Measurements from ENCODE around the gene CELA3A.
"Not testable (repeated sequence)": the region's sequence is repeated elsewhere in the genome, so short reads cannot be mapped to it uniquely, and the experiment has no call there.

CELA3A gene

DNA sequence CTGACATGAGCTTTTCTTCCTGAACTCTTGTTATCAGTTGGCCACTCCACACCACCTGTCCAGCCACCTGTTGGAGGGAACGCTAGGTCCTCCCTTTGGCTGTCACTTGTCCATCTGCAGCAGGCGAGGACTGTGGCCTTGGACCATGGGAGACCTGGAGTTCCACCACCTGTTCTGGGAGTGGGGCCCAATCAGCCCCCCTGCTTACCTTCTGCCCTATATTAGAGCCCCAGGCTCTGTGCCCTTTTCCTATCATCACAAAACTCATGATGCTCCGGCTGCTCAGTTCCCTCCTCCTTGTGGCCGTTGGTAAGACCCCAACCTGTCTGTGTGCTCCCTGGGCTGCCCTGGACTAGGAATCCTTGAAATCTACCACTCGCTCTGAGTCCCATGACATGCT, at the start of gene CELA3A:
CELA3A (plus strand) TSS at position 249 of the 400 bp plus-strand sequence; CDS start at position 267, 18 bp downstream.
- in situ Hi-C loops (cut with MboI; ENCODE audit: low sequenced_read_pairs), result no loop called here

DNA sequence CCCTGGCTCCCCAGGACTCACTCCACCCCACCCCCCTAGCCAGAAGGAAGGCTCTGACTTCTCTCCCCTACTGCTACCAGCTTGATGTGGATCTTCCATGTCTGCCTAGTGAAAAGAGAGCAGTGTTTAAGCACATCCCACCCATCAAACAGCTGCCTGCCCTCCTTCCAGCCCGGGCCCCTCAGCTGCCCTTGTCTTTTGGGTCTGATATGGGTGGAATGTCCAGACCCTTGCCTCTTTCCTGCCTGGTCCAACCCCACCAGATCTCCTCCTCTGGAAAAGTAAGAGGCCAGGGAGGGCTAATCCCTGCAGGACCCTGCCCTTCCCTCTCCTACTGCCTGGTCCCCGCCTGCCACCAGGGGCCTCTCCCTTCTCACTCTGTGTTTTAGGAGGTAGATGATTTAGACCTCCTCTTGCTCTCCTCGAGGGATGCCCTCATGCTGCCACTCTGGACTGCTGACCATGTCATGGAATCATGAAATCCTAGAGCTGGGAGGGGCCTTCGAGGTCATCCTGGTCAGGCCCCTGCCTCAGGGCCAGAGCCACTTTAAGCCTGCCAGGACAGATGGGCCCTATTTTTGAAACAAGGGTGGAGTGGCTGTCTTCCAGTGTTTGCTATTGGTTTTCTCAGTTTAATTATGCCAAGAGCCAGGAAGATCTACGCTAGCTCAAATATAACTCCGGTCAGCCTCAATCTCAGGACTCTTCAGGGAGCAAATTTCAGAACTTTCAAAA, 48.5 kb upstream of the CELA3A start:
- in situ Hi-C loops (cut with MboI; ENCODE audit: low sequenced_read_pairs), result loop anchor here (25.0 kb wide), 2 partner anchors 291 to 716 kb away; partner anchors contain the start of gene RAP1GAP

GRCh38 chr1:21955058-21955457, 46.4 kb upstream of the CELA3A start:
- in situ Hi-C loops (cut with MboI; ENCODE audit: low sequenced_read_pairs), result loop anchor here (25.0 kb wide), 2 partner anchors 293 to 718 kb away; partner anchors contain the start of gene RAP1GAP

DNA sequence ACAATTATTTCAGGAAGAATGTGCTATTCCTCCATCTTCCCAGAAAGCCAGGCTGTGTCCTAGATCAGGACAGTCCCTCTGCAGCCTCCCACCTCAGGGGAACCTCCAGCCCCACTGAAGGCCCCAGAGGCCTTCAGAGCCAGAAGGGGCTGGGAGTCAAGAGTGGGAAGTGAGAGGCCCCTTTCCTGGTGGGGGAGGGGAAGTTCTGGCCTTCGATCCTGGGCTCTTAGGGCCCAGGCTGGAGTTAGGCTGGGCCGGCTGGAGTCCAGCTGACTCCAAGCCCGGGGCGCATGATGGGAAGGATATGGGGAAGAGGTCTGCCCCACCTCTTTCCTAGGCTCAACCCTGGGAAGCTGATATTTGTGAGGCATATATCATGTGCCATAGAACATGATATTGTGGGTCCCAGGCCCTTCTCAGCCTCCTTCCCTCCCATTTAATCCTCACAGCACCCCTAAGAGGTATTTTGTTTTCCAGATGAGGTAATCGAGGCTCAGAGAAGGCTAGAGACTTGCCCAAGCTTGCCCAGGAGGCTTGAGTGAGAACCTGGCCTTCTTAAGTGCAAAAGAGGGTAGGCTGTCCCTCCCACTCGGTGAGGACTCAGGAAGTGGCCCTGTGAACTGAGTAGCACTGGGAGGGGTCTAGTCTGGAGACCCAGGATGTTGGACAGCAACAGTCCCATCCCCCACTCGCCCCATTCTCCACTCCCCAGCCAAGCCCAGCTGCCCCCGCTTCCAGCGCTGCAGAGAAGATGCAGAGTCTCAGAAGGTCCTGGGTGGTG, 45.8 kb upstream of the CELA3A start:
- in situ Hi-C loops (cut with MboI; ENCODE audit: low sequenced_read_pairs), result loop anchor here (25.0 kb wide), 2 partner anchors 293 to 718 kb away; partner anchors contain the start of gene RAP1GAP

DNA sequence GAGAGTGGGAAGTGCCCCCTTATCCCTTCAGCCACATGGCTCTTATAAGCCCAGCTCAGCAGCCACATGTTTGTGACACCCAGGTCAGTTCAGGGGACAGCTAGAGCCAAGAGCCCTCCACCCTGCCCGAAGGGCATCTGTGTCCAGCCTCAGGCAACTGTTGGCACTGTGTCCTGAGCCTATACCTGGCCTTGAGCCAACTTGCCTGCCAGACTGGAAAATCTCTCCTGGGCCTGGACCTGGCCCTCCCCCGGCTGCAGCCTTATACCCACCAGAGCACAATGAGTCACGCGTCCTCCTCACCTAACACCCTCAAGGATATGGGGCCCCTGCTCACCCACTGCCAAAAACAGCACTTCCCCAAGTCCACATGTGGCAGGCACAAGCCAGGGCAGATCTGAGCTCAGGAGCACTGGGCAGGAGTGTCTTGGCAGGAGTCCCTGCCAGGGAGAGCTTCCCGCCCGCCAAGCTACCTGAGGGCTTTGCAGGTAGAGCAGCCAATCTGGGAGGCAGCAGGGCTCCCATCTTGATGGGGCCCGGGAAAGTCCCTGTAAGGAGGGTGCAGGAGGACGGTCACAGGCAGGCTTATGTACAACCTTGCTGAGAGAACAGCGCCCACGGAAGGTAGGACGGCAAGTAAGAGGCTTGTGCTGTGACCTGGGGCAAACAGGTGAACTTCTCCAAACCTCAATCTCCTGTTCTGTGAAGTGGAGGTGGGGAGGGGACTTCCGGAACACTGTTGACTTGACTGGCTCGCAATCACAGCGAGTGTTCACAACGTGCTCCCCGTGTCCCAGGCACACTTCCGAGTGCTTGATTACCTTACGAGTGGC, 44.5 kb upstream of the CELA3A start:
- in situ Hi-C loops (cut with MboI; ENCODE audit: low sequenced_read_pairs), result loop anchor here (25.0 kb wide), 2 partner anchors 295 to 720 kb away; partner anchors contain the start of gene RAP1GAP

DNA sequence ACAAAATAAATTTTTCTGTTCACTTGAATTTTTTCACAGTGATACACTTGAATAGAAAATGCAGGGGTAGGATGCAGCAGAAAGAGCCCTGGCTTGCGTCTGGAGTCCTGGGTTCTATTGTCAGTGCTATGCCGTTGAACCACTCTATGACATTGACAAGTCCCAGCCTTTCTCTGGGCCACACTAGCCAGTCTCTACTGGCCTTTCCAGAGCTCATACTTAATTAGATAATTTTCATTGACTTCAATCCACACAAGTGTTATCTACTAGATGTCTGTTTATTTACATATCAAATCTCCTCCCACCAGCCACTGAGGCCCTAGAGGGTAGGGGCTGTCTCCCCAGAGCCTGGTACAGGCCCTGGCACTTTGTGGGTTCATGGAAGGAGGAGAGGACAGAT, 40.1 kb upstream of the CELA3A start:
- in situ Hi-C loops (cut with MboI; ENCODE audit: low sequenced_read_pairs), result loop anchor here (25.0 kb wide), 2 partner anchors 299 to 724 kb away; partner anchors contain the start of gene RAP1GAP

GRCh38 chr1:21961799-21962198, 39.7 kb upstream of the CELA3A start:
- in situ Hi-C loops (cut with MboI; ENCODE audit: low sequenced_read_pairs), result loop anchor here (25.0 kb wide), 2 partner anchors 299 to 724 kb away; partner anchors contain the start of gene RAP1GAP

DNA sequence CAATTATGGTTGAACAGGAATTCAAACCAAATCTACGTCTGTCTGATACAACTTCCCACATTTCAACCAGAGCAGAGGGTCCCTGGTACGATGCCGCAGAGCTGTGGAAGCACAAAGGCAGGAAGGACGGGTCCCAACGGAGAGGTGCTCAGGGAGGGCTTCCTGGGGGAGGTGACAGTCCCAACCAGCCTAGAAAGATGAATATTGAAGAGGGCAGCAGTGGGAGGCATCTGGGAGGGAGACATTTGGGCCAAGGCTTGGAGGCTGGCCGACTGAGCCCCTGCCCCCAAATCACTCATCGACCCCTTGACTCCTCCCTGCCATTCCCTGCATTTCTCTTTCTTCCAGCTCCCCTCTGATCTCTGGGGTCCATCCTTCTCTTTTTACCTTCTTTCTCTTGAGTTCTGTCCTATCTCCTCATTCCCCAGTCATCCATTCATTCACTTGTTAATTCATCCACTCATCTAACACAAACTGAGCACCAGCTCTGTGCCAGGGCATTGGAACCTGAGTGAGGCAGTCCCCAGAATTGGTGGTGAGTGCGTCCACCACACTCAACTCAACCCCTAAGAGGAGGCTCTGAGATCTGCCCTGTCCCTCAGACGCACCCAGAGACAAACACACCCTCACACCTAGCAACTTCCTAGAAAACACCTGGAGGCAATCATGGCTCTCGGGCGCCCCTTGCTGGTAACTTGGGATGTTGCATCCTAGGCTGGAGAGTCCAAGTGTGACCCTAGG, 37.8 kb upstream of the CELA3A start:
- in situ Hi-C loops (cut with MboI; ENCODE audit: low sequenced_read_pairs), result loop anchor here (25.0 kb wide), 2 partner anchors 301 to 726 kb away; partner anchors contain the start of gene RAP1GAP

DNA sequence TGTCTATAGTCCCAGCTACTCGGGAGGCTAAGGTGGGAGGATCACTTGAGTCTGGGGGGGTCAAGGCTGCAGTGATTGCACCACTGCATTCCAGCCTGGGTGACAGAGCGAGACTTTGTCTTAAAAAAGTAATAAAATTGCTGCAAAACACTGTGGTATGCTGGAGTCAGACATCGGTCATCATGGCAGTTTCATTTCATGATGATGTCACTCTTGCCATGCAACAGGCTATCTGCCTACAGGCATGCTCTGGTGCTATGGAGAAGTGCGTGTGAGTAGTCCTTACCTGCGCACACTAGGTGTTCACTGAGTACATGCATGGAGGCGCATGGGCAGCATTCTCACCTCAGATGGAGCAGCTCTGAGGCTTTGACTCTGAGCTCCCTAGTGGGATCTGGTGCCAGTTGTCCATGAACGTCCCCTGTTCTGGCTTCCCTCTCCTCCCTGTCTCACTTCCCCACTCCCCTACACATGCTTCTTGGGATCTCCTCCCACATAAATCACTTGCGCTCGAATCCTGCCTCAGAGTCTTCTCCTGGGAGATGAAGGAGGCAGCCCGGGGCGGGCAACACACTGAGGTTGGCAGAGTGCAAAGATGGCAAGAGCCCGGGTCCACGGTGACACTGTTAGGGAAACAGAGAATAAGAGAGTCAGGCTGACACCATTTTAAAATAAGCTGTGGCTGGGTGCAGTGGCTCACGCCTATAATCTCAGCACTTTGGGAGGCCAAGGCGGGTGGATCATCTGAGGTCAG, 35.0 kb upstream of the CELA3A start:
- in situ Hi-C loops (cut with MboI; ENCODE audit: low sequenced_read_pairs), result loop anchor here (25.0 kb wide), 2 partner anchors 304 to 729 kb away; partner anchors contain the start of gene RAP1GAP

- in situ Hi-C loops (cut with MboI; ENCODE audit: low sequenced_read_pairs), result loop anchor here (25.0 kb wide), 2 partner anchors 305 to 730 kb away; partner anchors contain the start of gene RAP1GAP
These were observed 34.2 kb upstream of the CELA3A start for GRCh38 chr1:21967216-21967615.

- in situ Hi-C loops (cut with MboI; ENCODE audit: low sequenced_read_pairs), result loop anchor here (25.0 kb wide), 2 partner anchors 307 to 732 kb away; partner anchors contain the start of gene RAP1GAP
These were observed 32.4 kb upstream of the CELA3A start for GRCh38 chr1:21969066-21969465.

GRCh38 chr1:21970523-21970922, 30.9 kb upstream of the CELA3A start:
- in situ Hi-C loops (cut with MboI; ENCODE audit: low sequenced_read_pairs), result loop anchor here (25.0 kb wide), 2 partner anchors 308 to 733 kb away; partner anchors contain the start of gene RAP1GAP

DNA sequence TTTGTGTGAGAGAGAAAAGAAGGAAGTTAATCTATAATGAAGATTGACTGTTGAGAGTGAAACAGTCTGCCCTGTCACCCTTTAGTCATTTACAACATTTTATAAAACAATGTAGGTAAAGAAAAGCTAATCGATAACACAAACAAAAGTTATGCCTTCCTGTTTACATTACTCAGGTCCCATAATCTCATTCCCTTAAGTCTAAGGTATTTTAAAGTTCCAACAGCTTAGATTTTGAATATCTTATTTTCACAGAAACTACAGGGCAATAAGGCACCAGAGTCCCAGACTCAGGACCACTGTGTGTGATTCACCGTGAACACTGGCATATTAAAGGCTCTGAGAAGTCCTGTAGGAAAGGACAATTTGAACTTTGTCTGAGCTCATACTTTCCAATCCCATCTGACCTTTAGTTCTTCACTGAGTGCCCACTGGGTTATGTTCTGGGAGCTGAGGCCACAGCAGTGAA, 28.4 kb upstream of the CELA3A start:
- in situ Hi-C loops (cut with MboI; ENCODE audit: low sequenced_read_pairs), result loop anchor here (25.0 kb wide), 2 partner anchors 311 to 736 kb away; partner anchors contain the start of gene RAP1GAP

DNA sequence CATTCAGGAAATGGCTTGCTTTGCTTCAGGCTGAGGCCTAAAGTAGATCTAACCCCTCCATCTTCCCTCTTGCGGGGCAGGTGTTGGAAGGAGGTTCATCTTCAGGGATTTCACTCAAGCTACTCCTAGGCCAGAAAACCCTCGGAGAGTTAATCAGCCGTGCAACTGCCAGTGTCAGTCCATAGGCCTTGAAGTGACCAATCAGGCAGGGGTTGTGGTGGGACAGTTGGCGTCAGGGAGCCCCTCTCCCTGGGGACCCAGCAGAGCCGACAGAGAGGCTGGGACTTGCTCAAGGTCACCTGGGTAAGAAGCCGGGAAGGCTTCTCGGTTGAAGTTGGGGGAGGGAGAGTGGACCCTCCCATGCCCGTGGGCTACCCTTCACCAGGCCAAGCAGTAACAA, 27.5 kb upstream of the CELA3A start:
- in situ Hi-C loops (cut with MboI; ENCODE audit: low sequenced_read_pairs), result loop anchor here (25.0 kb wide), 2 partner anchors 312 to 737 kb away; partner anchors contain the start of gene RAP1GAP

DNA sequence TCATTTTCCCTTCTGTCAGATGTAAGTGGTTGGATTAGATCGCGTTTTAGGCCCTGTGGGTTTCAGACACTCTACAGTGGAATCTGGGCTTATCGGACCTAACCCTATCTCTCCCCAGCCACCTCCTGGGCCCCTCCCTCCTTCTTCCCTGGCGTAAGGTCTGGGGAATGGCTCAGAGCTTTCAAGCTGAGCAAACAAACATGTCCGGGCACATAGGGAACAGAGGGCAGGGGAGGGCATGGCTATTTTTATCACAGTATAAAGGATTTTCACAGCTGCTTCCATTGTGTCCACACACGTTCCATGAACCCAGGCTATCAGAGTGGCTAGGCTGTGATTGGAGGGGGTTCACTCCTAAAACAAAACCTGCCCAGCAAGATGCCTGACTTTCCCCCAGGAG, 26.8 kb upstream of the CELA3A start:
- in situ Hi-C loops (cut with MboI; ENCODE audit: low sequenced_read_pairs), result loop anchor here (25.0 kb wide), 2 partner anchors 312 to 737 kb away; partner anchors contain the start of gene RAP1GAP

- in situ Hi-C loops (cut with MboI; ENCODE audit: low sequenced_read_pairs), result not testable (repeated sequence)
These were observed 26.2 kb upstream of the CELA3A start for GRCh38 chr1:21975296-21975695.

DNA sequence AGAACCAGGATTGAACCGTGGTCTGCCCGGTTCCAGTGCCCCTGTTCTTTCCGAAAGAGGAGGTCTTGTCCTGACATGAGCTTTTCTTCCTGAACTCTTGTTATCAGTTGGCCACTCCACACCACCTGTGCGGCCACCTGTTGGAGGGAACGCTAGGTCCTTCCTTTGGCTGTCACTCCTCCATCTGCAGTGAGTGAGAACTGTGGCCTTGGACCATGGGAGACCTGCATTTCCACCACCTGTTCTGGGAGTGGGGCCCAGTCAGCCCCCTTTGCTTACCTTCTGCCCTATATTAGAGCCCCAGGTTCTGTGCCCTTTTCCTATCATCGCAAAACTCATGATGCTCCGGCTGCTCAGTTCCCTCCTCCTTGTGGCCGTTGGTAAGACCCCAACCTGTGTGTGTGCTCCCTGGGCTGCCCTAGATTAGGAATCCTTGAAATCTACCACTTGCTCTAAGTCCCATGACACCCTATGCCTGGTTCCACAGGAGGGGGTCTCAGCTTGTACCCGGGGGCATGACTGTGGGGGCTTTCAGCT, 24.7 kb upstream of the CELA3A start, which contains the start of gene CELA3B:
CELA3B (plus strand) TSS at position 320 of the 537 bp plus-strand sequence; CDS start at position 338, 18 bp downstream.
- in situ Hi-C loops (cut with MboI; ENCODE audit: low sequenced_read_pairs), result not testable (repeated sequence)

DNA sequence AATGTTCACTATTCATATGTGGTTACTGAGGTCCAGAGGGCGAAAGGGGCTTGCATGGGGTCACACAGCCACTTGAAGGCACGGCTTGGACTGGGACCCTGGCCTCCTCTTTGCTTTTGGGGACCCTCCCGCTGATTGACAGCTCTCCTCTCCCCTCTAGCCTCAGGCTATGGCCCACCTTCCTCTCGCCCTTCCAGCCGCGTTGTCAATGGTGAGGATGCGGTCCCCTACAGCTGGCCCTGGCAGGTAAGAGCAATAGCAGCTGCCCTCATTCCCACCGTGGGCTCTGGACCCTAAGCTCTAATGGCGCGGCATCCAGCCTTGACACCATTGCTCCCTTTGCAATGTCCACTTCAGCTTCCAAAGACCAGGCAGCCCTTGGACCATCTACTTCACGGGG, 23.2 kb upstream of the CELA3A start:
- in situ Hi-C loops (cut with MboI; ENCODE audit: low sequenced_read_pairs), result not testable (repeated sequence)

All from HL-60/S4 (cell line).